Inferior parietal cortex (tissue), 1 donor: Measurements from ENCODE around the gene SIGLEC9.

Experiments used
- DNase-seq: peaks from one replicate; pipeline ENCODE4 v3.0.0-alpha.2; 2016; ENCODE audit errors: extremely low spot score

Gene SIGLEC9

DNA sequence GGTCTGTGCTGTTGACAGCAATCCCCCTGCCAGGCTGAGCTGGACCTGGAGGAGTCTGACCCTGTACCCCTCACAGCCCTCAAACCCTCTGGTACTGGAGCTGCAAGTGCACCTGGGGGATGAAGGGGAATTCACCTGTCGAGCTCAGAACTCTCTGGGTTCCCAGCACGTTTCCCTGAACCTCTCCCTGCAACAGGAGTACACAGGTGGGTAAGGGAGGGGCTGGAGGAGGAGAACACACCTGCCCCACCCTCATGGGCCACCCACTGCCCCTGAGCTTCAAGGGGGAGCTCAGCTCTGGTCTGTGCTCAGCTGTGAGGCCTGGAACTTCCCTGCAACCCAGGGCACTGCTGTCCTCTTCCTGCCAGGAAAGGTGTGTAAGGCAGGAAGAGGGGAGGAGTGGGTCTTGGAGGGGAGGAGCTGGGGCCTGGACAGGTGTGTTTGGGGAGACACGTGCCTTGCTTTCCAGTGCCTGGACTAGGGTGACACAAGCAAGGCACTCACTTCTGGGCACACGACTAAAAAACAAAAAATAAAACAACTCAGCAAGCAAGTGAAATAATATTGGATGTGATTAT lies 21.3 kb downstream of the SIGLEC9 start:
- no peak for DNase-seq

DNA sequence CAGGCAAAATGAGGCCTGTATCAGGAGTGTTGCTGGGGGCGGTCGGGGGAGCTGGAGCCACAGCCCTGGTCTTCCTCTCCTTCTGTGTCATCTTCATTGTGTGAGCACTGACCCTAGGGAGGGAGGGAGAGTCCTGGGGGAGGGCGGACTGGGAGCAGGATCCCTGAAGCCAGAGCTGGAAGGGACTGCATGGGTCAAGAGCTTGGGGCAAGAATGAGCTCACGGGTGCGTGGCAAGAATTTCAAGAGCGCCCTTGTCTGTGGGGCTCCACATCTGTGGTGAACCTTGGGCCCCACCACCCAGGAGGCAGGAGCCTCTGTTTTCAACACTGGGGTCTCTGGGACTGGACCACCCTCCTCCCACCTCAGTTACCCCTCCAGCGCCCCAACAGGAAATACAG lies 22.0 kb downstream of the SIGLEC9 start:
- DNase-seq: no peak

DNA sequence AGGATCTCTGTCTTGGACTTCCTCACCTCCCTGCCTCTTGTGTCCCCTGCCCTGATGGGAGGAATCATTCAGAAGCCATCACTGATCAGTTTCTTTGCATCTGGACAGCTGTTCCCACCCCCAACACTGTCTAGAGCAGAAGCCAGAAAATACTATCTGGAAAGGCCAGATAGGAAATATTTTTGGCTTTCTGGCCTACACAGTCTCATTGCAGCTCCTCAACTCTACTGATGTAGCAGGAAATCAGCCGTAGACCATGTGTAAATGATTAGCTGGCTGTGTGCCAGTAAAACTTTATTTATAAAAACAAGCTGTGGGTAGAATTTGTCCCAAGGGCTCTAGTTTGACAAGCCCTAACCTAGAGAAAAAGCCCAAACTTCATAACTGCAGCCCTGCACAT lies 23.0 kb downstream of the SIGLEC9 start:
- DNase-seq: no peak

DNA sequence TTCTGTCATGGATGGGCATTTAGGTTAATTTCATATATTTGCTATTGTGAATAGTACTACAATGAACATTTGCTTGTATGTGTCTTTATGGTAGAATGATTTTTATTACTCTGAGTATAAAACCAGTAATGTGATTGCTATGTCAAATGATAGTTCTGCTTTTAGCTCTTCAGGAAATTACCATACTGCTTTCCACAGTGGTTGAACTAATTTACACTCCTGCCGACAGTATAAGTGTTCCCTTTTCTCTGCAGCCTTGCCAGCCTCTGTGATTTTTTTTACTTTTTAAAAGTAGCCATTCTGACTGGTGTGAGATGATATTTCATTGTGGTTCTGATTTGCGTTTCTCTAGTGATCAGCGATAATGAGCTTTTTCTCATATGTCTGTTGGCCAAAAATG lies 23.9 kb downstream of the SIGLEC9 start:
- no peak for DNase-seq

DNA sequence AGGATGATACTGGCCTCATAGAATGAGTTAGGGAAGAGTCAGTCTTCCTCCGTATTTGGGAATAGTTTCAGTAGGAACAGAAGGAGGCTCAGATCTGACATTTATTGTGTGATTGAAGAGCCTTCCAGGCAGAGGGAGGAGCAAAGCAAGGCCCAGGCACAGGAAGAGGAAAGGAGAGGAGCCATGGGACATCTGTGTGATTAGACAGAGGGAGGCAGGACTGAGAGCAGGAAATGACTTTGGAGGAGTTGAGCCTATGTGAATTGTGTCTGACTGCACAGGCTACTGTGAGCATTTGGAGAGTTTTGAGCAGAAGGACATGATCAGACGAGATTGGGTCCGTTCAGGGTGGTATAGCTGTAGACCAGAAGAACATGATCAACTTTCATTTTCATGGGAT lies 25.9 kb downstream of the SIGLEC9 start:
- DNase-seq: no peak

DNA sequence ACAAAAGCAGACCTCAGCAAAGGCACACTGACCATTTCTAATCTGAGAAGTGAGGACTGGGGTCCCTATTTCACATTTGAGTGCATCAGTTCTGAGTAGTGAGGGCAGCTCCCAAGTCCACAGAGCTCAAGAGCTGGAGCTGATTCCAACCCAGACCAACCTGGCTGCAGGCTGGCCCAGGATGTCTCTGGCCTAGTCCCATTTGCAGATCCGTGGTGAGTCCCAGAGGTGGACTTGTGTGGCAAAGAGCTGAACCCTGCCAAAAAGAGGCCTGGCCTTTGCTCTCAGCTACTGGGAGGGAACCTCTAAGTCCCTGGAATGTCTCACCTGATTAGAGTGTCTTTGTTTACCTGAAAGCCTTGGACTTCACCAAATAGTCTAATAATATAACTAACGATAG lies 32.0 kb downstream of the SIGLEC9 start:
- no peak for DNase-seq

DNA sequence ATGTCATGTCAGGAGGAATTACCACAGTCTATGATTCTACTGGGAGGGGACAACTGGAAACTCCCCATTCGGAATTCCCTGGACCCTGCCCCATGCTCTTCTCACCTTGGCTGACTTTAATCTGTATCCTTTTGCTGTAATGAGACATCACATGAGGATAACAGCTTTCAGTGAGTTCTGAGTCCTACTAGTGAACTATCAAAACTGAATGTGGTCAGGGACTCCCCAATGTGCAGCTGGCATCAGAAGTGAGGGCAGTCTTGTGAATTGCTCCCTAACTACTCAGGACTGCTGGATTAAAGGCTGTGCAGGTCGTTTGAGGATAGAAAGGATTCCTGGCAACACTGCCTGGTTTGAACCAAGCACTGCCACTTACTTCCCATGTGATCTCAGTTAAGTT lies 32.6 kb downstream of the SIGLEC9 start:
- DNase-seq: no peak

DNA sequence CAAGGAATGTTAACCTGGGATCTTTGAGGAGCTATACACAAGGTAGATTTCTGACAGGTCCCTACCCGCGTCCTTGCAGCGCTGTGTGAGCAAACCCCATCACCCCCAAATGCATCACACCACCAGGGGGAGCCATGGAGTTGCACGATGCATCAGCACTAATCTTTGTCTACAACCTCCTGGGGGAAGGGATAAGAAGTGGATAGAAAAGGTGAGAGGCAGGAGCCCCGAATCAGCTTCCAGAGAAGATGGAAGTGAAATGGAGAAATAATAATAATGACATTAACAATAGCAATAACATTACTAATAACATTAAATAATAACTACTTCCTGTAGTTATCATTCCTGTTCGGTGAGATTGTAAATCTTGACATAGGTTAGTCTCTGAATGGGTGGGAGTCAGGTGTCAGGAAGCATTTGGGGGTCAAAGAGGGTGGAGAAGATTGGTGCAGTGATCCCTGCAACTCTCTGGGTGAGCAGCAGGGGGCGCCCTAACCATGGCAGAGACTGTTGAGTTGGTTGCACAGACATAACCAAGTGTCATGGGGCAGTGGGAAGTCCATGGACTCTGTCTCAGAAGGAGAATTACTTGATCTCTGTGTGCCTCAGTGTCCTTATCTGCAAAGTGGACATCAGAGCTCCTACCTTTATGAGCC lies 33.9 kb downstream of the SIGLEC9 start:
- DNase-seq: peak; percentile 34

DNA sequence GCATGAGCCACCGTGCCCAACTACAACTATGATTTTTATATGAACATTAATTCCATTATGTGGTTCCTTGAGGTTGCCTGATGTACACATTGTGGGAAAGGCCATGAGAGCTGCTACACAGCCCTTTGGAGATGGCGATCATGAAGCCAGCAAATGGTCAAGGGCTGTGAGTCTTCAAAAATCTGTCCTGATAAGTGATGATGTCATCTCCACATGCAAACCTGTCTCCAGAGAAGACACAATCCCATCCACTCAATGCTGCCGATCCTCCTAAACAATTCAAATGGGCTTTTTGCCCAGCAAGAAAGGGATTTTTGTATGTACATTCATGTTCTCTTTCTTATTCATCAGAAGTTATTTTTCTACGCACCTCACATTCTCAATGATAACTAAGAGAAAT lies 35.0 kb downstream of the SIGLEC9 start:
- DNase-seq: no peak

DNA sequence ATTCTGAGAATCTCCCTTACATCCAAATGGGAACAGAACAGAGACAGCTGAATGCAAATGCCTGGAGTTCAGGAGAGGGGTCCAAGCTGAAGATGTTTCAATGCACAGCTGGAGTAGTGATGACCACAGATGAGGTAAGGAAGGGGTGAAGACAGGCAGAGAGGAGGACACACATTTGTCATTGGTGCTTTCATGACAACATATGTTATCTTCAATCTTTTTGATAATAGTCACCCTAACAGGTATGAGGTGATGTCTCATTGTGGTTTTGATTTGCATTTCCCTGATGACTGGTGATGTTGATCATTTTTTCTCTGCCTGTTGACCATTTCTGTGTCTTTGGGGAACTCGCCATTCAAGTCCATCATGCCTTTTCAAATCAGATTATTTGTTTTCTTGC lies 36.6 kb downstream of the SIGLEC9 start:
- no peak for DNase-seq

DNA sequence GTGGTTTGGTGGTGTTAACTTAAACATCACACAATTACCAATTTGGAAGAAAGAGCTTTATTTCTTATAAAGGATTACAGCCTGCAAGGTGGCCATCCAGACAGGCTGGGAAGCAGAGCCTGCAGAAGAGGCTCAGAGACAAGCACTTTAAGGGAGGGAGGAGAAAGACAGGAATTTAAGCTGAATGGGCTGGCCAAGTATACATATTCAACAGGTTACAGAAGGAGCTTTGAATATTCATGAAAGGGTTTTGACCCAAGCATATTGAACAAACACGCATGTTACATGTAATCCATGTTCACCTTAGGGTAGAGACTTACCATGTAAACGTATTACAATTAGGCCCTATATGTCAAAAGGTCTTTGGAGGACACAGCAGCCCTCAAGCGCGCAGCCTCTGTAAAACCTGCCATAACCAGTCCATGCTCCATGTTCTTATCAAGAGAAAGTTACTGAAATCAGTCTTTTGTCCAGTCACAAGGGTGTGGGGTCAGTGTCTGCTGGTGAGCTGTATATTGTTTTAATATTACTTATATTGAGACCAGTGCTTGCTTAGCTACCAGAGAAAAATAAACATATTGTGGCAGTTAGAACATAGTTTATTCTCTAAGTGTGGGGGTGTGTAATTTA lies 37.3 kb downstream of the SIGLEC9 start:
- no peak for DNase-seq

DNA sequence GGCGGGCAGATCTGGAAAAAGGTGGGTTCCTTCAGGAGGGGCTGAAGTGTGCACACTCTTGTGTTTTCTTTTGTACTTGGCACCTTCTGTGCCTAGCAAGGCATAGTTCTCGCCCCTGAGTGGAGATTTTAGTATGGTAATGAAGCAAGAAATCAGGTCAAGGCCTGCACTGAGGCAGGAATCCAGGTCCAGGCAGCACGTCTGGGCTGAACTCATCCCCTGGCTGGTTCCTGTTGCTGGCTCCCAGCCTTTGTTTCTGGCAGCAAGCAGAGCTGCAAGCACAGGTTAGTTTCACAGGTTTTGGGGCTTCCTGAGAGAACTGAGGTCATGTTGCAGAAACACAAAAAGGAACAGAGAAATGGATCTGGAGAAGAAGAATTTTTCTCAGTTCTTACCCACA lies 38.6 kb downstream of the SIGLEC9 start:
- no peak for DNase-seq

DNA sequence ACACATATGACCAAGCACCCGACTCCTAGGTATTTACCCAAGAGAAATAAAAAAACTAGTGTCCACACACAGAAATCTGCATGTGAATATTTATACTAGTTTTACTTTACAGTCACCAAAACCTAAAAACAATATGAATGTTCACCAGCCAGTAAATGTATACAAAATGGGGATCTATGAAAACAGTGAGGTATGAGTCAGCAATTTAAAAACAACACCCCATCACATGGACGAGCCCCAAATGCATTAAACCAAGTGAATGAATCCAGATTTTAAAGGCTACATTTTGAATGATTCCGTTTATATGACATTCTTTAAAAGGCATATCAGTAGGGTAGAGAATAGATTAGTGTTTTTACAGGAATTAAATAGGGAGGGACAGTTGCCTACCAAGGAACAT lies 39.5 kb downstream of the SIGLEC9 start:
- DNase-seq: no peak

DNA sequence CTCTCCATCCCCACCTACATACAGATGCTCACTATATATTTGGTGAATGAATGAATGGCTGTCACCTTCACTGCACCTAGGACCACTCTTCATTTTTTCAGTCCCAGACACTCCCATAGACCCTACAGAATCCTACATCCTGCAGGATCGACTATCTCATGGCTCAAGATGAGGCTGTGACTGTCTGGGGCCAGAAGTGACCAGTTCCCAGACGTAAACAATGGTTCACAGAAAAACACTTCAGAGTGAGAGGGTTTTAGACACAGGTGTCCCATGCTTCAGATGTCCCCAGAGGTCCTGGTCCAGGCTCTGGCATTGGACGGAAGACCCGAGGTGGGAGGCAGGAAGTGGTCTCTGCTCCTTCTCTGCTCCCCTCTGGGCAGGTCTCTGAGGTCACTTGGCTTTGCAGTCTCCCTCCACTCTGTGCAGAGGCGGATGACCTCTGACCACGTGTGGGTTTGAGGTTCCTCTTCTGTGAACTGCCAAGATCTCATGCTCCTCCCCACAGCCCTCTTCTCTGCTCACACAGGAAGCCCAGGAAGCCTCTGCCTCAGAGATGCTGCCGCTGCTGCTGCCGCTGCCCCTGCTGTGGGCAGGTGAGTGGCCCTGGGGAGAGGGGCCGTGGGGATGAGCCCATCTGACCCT lies 42.3 kb downstream of the SIGLEC9 start:
- DNase-seq: no peak

DNA sequence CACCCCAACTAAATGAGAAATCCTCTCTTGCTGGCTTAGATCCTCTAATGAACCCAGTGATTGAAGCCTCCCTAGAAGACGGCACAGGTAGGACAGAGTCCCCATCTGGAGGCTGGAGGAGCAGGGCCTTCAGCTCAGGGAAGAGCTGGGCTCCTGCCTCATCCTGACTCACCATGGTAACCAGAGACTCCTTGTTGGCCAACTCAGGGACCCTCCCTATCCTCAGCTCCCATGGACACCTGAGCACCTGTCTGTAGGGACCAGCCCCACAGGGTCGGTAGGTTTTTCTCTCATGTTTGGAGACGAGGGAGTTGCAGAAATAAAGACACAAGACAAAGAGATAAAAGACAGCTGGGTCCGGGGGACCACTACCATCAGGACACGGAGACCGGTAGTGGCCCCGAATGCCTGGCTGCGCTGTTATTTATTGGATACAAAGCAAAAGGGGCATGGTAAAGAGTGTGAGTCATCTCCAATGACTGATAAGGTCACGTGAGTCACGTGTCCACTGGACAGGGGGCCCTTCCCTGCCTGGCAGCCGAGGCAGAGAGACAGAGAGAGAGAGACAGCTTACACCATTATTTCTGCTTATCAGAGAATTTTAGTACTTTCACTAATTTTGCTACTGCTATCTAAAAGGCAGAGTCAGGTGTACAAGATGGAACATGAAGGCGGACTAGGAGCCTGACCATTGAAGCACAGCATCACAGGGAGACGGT lies 44.0 kb downstream of the SIGLEC9 start:
- DNase-seq: no peak

DNA sequence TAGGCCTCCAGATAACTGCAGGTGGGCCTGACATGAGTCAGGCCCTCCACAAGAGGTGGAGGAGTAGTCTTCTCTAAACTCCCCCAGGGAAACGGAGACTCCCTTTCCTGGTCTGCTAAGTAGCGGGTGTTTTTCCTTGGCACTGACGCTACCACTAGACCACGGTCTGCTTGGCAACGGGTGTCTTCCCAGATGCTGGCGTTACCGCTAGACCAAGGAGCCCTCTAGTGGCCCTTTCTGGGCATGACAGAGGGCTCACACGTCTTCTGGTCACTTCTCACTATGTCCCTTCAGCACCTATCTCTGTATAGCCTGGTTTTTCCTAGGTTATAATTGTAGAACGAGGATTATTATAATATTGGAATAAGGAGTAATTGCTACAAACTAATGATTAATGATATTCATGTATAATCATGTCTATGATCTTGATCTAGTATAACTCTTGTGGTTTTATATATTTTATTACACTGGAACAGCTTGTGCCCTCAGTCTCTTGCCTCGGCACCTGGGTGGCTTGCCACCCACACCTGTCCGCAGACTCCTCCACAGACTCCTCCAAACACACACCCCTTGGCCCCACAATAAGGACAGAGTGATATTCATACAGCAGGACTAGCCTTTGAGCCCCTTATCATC lies 44.7 kb downstream of the SIGLEC9 start:
- peak; percentile 81 for DNase-seq

DNA sequence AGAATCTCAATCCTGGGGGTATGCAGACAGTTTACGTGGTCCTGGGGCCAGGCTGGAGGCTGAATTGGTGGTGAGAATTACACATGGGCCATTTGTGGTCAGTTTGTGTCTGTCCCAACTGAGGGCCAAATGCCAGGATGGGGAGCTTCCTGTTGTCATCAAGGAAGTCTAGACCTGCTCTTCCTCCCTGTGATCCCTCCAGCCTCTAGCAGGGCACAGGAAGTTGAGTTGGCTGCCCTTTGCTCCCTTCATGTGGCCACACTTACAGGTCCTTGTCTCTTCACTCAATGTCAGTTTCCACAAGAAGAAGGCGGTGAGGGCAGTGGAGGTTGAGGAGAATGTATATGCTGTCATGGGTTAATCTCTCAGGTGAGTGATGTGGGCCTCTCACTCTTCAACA lies 47.5 kb downstream of the SIGLEC9 start:
- no peak for DNase-seq

DNA sequence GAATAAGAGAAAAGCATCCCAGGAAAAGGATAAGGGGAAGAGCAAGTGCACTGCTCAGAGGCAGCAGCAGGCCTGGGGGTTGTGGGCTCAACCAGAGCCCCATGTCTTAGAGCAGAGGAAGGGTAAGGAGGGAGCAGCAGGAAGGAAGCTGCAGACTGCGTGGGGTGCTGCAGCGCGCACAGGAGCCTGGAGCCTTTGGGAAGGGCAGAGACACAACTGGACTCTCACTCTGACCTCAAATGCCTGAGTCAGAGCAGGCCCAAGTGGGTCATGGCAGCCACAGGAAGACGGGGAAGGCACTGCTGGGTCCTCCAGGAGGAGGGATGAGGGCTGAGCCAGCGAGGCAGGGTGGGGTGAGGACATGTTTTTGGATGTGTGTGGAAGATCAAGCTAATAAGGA lies 49.0 kb downstream of the SIGLEC9 start:
- DNase-seq: no peak

DNA sequence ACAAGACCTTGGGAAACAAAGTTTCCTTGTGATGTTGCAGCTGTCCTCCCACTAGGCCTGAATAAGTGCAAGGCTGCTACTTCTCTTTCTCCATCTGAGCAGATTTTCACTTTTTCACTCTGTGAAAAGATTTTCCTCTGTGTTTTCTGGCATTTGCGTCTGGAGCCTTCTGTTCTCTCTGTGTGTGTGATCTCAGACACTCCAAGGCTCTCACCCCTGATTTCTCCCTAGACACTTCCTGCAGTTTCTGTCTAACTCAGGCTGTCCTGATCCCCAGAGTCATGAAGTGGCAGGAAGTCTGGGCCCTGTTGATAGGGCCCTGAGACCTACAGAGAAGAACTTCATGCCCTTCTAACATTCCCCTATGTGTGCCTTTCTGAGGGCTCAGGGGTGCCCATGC lies 54.5 kb downstream of the SIGLEC9 start:
- peak; percentile 3 for DNase-seq
